Esophagus muscularis mucosa (tissue), 4 donors: Measurements from ENCODE around the gene ARFRP1. TPM values are rescaled to one million over a fixed set of nuclear protein-coding genes. Genes with fewer than 3 reads are reported as not detected.
A peak's percentile ranks its signal among the peaks of the same experiment; 100 is the strongest.

Experiments
- DNase-seq: peaks from one replicate; pipeline ENCODE4 v3.0.0-alpha.2; 2017; ENCODE audit errors: extremely low spot score
- H3K27ac ChIP-seq, 4 donors: fragments of 200-600 bp; sonication (generic); replicated peaks in 1 of 4; 1 replicate in 3 of 4; 2 replicates in 1 of 4; pipeline ENCODE4 v1.5.1; 2016 to 2019; ENCODE audit warnings: mild to moderate bottlenecking in 1 of 4
- H3K27me3 ChIP-seq, 4 donors: fragments of 200-600 bp; sonication (generic); one replicate each; pipeline versions ENCODE4 v1.5.1 to v1.6.0; 2016 to 2019
- H3K36me3 ChIP-seq, 4 donors: fragments of 200-600 bp; sonication (generic); one replicate each; pipeline ENCODE4 v1.5.1; 2016 to 2019
- H3K4me1 ChIP-seq, 4 donors: fragments of 200-600 bp; sonication (generic); one replicate each; pipeline ENCODE4 v1.5.1; 2016 to 2019
- H3K4me3 ChIP-seq, 4 donors: fragments of 200-600 bp; sonication (generic); 1 replicate in 2 of 4; 2 replicates in 2 of 4; pipeline ENCODE4 v1.5.1; 2016 to 2019; ENCODE audit warnings: mild to moderate bottlenecking in 4 of 4, moderate library complexity in 1 of 4
- H3K9me3 ChIP-seq, 4 donors: fragments of 200-600 bp; sonication (generic); 1 replicate in 3 of 4; 2 replicates in 1 of 4; pipeline ENCODE4 v1.5.1; 2016 to 2019
- EP300 ChIP-seq: sonication (generic); formaldehyde crosslinking; IDR thresholded peaks from one replicate; pipeline ENCODE4 v1.6.1; 2017; ENCODE audit warnings: antibody characterized with exemption
- POLR2A ChIP-seq: fragments of 450-650 bp; IDR thresholded peaks from one replicate; pipeline ENCODE4 v1.6.1; 2017; ENCODE audit warnings: antibody characterized with exemption, moderate library complexity, mild to moderate bottlenecking, low read depth
- POLR2AphosphoS5 ChIP-seq, 2 donors: sonication (generic); formaldehyde crosslinking; IDR thresholded peaks; one replicate each; pipeline ENCODE4 v1.6.1; 2017; ENCODE audit warnings: antibody characterized with exemption in 2 of 2
- WGBS: methylation state at CpG from one replicate; pipeline ENCODE4 v1.1.5; 2018; 5-methylcytosine and 5-hydroxymethylcytosine counted together
- intact Hi-C: fragments of 100-400 bp; cut with DNase I; formaldehyde crosslinking; loops from one replicate; pipeline ENCODE4 v1.15.1; 2023
- total RNA-seq, 4 donors: library from RNA; depleted of rRNA; stranded (reverse); fragments of >200 nt; gene quantifications; one replicate each; pipeline versions ENCODE4 v1.1.0 to v1.2.1, GENCODE V29; 2016
- TF ChIP-seq, protein P1 (sequence below), 3 experiments: fragments of 200-600 bp in 2 of 3; fragments of 450-650 bp in 1 of 3; sonication (generic) in 2 of 3; IDR thresholded peaks; one replicate each; pipeline ENCODE4 v1.5.1; 2017 to 2019; ENCODE audit warnings: antibody characterized with exemption in 3 of 3, mild to moderate bottlenecking in 2 of 3, moderate library complexity in 1 of 3

ARFRP1 gene
- total RNA-seq, 4 donors from 2014 or later: 34.1 to 46.5 (median 44.6) TPM

DNA sequence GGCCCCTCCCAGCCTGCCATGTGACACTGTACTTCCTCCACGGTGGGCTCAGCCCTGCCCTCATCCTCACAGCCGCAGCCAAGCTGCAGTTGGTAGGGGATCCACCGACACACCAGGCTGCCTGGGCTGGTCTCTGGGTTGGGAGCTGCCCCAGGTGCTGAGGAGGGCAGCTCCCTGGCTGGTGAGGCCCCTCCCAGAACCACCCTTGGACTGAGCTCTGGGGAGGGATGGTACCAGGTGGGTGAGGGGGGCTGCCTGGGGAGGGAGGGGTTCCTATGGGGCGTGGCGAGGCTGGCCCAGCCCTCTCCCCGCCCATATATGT lies 11.5 kb downstream of the ARFRP1 start:
- Histone ChIP-seq H3K27me3 (no peaks in the 10 kb centered on the region), H3K4me1 (peaks cover 50 to 69% (median 63%) of the 10 kb centered on the region in 4 donors), H3K36me3 (peaks cover 7 to 55% (median 41%) of the 10 kb centered on the region in 4 donors), H3K4me3 (peak overlapping the region; percentile 32 to 49 (median 39)), H3K27ac (peak overlapping the region in 3 of 4 donors; percentile 16 to 43 (median 23)), H3K9me3 (no peaks in the 10 kb centered on the region)
- intact Hi-C loops: no loop called here
- WGBS: 20% methylated on average over 2 of the region's 6 CpGs
- no peak for DNase-seq
- no peak for TF ChIP-seq EP300
- TF ChIP-seq, protein P1, sequence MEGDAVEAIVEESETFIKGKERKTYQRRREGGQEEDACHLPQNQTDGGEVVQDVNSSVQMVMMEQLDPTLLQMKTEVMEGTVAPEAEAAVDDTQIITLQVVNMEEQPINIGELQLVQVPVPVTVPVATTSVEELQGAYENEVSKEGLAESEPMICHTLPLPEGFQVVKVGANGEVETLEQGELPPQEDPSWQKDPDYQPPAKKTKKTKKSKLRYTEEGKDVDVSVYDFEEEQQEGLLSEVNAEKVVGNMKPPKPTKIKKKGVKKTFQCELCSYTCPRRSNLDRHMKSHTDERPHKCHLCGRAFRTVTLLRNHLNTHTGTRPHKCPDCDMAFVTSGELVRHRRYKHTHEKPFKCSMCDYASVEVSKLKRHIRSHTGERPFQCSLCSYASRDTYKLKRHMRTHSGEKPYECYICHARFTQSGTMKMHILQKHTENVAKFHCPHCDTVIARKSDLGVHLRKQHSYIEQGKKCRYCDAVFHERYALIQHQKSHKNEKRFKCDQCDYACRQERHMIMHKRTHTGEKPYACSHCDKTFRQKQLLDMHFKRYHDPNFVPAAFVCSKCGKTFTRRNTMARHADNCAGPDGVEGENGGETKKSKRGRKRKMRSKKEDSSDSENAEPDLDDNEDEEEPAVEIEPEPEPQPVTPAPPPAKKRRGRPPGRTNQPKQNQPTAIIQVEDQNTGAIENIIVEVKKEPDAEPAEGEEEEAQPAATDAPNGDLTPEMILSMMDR (IDR thresholded peaks at IDR 0.05): no peak
- no peak for TF ChIP-seq POLR2A

DNA sequence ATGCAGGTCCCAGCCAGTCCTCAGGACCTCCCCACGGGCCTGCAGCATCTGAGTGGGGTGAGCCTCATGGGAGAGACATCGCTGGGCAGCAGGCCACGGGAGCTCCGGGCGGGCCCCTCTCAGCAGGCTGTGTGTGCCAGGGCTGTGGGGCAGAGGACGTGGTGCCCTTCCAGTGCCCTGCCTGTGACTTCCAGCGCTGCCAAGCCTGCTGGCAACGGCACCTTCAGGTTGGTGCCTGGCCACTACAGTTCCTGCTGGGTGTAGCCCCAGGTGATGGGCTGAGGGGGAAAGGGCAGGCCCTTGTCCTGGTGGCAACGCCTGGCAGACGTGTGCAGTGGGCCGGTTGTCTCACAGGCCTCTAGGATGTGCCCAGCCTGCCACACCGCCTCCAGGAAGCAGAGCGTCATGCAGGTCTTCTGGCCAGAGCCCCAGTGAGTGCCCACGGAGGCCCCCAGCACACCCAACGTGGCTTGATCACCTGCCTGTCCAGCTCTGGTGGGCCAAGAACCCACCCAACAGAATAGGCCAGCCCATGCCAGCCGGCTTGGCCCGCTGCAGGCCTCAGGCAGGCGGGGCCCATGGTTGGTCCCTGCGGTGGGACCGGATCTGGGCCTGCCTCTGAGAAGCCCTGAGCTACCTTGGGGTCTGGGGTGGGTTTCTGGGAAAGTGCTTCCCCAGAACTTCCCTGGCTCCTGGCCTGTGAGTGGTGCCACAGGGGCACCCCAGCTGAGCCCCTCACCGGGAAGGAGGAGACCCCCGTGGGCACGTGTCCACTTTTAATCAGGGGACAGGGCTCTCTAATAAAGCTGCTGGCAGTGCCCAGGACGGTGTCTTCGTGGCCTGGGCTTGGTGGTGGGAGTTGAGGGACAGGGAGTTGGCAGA lies 12.1 kb downstream of the ARFRP1 start:
- TF ChIP-seq POLR2AphosphoS5 (IDR thresholded peaks at IDR 0.05) (no peak), POLR2A (no peak), EP300 (no peak)
- TF ChIP-seq, protein P1 (IDR thresholded peaks at IDR 0.05): no peak
- no peak for DNase-seq
- Histone ChIP-seq H3K27me3 (no peaks in the 10 kb centered on the region), H3K27ac (peak overlapping the region in 3 of 4 donors; percentile 16 to 43 (median 23)), H3K36me3 (peaks cover 7 to 56% (median 38%) of the 10 kb centered on the region in 4 donors), H3K4me3 (no peak overlapping the region), H3K9me3 (no peaks in the 10 kb centered on the region), H3K4me1 (peaks cover 50 to 72% (median 68%) of the 10 kb centered on the region in 4 donors)
- 80% methylated on average over 1 of the region's 25 CpGs for WGBS
- intact Hi-C loops: no loop called here

DNA sequence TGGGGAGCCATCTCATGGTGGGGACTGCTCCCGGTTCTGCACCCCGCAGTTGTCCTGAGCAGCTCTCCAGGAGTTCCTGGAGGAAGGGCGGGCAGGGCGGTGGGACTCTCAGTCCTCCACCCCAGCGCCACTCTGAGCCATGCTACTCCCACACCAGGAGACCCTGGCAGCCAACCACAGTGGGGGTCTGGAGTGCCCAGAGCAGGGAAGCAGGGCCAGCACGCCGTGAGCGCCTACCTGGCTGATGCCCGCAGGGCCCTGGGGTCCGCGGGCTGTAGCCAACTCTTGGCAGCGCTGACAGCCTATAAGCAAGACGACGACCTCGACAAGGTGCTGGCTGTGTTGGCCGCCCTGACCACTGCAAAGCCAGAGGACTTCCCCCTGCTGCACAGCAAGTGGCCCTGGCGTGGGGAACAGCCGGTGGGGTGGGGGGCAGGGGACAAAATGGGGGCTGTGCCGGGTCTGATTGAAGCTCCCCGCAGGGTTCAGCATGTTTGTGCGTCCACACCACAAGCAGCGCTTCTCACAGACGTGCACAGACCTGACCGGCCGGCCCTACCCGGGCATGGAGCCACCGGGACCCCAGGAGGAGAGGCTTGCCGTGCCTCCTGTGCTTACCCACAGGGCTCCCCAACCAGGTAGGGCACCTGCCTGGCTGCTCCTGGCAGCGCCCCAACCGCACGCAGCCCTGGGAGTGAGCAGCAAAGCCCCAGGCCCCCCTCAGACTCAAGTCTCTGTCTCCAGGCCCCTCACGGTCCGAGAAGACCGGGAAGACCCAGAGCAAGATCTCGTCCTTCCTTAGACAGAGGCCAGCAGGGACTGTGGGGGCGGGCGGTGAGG lies 13.0 kb downstream of the ARFRP1 start:
- 97% methylated on average over 15 of the region's 37 CpGs for WGBS
- no peaks in the 10 kb centered on the region for H3K9me3 ChIP-seq
- no peaks in the 10 kb centered on the region for H3K27me3 ChIP-seq
- DNase-seq: no peak
- intact Hi-C loops: no loop called here
- H3K36me3 ChIP-seq: peaks cover 7 to 59% (median 35%) of the 10 kb centered on the region in 4 donors
- H3K27ac ChIP-seq: no peak overlapping the region
- H3K4me1 ChIP-seq: peaks cover 47 to 66% (median 63%) of the 10 kb centered on the region in 4 donors
- TF ChIP-seq, protein P1 (IDR thresholded peaks at IDR 0.05): no peak
- TF ChIP-seq POLR2AphosphoS5 (IDR thresholded peaks at IDR 0.05): no peak
- TF ChIP-seq POLR2A: no peak
- no peak for TF ChIP-seq EP300
- no peak overlapping the region for H3K4me3 ChIP-seq

DNA sequence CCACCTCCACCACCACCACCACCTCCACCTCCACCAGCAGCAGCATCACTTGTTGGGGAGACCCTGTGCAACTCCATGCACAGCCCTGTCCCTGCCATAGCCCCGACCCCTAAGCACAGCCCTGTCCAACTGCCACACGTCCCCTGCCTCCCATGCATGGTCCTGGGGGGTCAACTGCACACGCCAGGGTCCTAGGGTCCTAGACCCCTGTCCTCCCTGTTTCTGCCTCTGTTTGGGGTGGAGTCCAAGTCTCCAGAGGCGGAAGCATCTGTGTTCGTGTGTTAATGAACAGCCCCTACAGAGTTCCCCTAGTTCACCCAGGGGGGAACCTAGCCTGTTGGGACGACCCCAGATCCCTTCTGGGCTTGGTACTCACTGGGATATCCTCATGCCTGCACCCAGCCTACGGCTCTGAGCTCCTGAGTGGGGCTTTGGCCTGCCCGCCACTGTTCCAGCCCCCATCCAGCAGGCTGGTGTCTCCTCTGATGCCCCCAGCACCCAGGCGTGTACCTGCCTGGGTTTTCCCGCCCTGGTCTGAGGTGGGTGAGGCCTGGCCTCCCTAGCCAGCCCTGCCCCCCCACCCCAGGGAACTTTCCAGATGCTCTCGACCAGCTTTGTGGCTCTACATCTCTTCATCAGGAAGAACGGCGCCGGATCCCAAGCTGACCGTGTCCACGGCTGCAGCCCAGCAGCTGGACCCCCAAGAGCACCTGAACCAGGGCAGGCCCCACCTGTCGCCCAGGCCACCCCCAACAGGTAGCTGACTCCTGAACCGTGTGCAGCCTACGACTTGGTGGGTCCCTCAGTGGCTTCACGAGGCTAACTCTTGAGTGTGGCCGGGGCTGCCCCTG lies 13.8 kb downstream of the ARFRP1 start:
- no peaks in the 10 kb centered on the region for H3K27me3 ChIP-seq
- no peak overlapping the region for H3K4me3 ChIP-seq
- no peaks in the 10 kb centered on the region for H3K9me3 ChIP-seq
- DNase-seq: no peak
- intact Hi-C loops: no loop called here
- H3K27ac ChIP-seq: no peak overlapping the region
- peaks cover 43 to 66% (median 60%) of the 10 kb centered on the region in 4 donors for H3K4me1 ChIP-seq
- peaks cover 7 to 59% (median 32%) of the 10 kb centered on the region in 4 donors for H3K36me3 ChIP-seq
- 95% methylated on average over 6 of the region's 21 CpGs for WGBS
- TF ChIP-seq, protein P1 (IDR thresholded peaks at IDR 0.05): no peak
- TF ChIP-seq POLR2A (no peak), POLR2AphosphoS5 (IDR thresholded peaks at IDR 0.05) (no peak), EP300 (no peak)
